Adrenal gland (tissue), 12 donors: ENCODE measurements around the gene ATP6V0D1. TPM values are rescaled to one million over a fixed set of nuclear protein-coding genes. Genes with fewer than 3 reads are reported as not detected.

ENCODE experiments used
- DNase-seq, 7 donors: peaks; one replicate each; pipeline ENCODE4 v3.0.0-alpha.2; 2019 to 2020
- H3K27ac ChIP-seq, 5 donors: fragments of 200-600 bp; sonication (generic) in 4 of 5; 1 replicate in 3 of 5; 2 replicates in 2 of 5; pipeline versions ENCODE4 v1.5.1 to v1.8.0; 2016 to 2020; ENCODE audit warnings: mild to moderate bottlenecking in 1 of 5
- H3K27me3 ChIP-seq: fragments of 200-600 bp; 2 replicates; pipeline ENCODE4 v1.8.0; 2021
- H3K36me3 ChIP-seq, 2 donors: fragments of 200-600 bp; replicated peaks in 1 of 2; 1 replicate in 1 of 2; 2 replicates in 1 of 2; pipeline versions ENCODE4 v1.5.1 to v1.8.0; 2018 to 2022
- H3K4me1 ChIP-seq, 2 donors: fragments of 200-600 bp; replicated peaks in 1 of 2; 1 replicate in 1 of 2; 2 replicates in 1 of 2; pipeline versions ENCODE4 v1.5.1 to v1.8.0; 2018 to 2021
- H3K4me3 ChIP-seq, 4 donors: fragments of 200-600 bp; sonication (generic) in 3 of 4; one replicate each; pipeline ENCODE4 v1.5.1; 2016 to 2018
- H3K9me3 ChIP-seq, 3 donors: fragments of 200-600 bp; sonication (generic) in 1 of 3; replicated peaks in 1 of 3; 1 replicate in 2 of 3; 2 replicates in 1 of 3; pipeline versions ENCODE4 v1.5.1 to v1.8.0; 2016 to 2021
- POLR2A ChIP-seq, 2 donors: fragments of 450-650 bp; IDR thresholded peaks; one replicate each; pipeline ENCODE4 v1.6.1; 2017; ENCODE audit warnings: antibody characterized with exemption in 2 of 2, mild to moderate bottlenecking in 2 of 2, moderate library complexity in 1 of 2
- WGBS, 4 donors: extraction: QIAGEN DNeasy Blood & Tissue Kit in 2 of 4; methylation state at CpG; one replicate each; pipeline versions ENCODE4 v1.1.5 to v1.1.7; 2013 to 2017; 5-methylcytosine and 5-hydroxymethylcytosine counted together
- intact Hi-C, 2 donors: fragments of 100-400 bp; cut with DNase I; formaldehyde crosslinking; loops; one replicate each; pipeline versions ENCODE4 v1.14.1 to v1.15.0; 2022 to 2023
- polyA plus RNA-seq, 3 donors: library from polyadenylated mRNA; stranded (reverse); fragments of 200-250 nt in 2 of 3; fragments of 350-450 nt in 1 of 3; fragmentation: Illumina TruSeq in 1 of 3; extraction: RNeasy Lipid Tissue Mini Kit (QIAGEN cat#74804) in 1 of 3; gene quantifications; one replicate each; pipeline ENCODE4 v1.2.3, GENCODE V29; 2013 to 2014
- total RNA-seq, 9 donors: library from RNA; depleted of rRNA in 4 of 9; stranded (reverse); fragments of >200 nt in 4 of 9; fragments of 120-200 nt in 1 of 9; fragmentation: NEBNext Ultra II Directional in 1 of 9; extraction: Animal tissue kit (Norgen Biotek cat#: 25700) in 1 of 9; gene quantifications; one replicate each; pipeline versions ENCODE4 v1.1.0 to v1.2.4, GENCODE V29; 2013 to 2023
- TF ChIP-seq, protein P1 (sequence below), 6 experiments: fragments of 450-650 bp in 4 of 6; fragments of 200-600 bp in 2 of 6; sonication (generic) in 1 of 6; IDR thresholded peaks; 1 replicate in 5 of 6; 2 replicates in 1 of 6; pipeline versions ENCODE4 v1.5.1 to v1.8.0; 2016 to 2021; ENCODE audit warnings: antibody characterized with exemption in 6 of 6, mild to moderate bottlenecking in 2 of 6, moderate library complexity in 1 of 6
- donor health status: healthy with polysubstance abuse.
- donor health status: Bipolar disorder and iron deficiency.
- donor health status: DM: yes; HTN: yes; CAD: no.
- donor health status: DM: no; HTN: no; CAD: no.
- donor health status: DM: no; HTN: no; CAD: no.
- donor health status: DM: yes; HTN: yes; CAD: no.

The ATP6V0D1 gene
- total and polyA plus RNA-seq, 12 donors = 24.1 to 244 (median 144) TPM

GRCh38 chr16:67404740-67405226 lies 76.2 kb downstream of the ATP6V0D1 start:
- no peaks in the 10 kb centered on the region for H3K9me3 ChIP-seq
- 94 to 96% (median 96%) methylated on average over 5 of the region's 5 CpGs; no CpG with 5 or more reads in 1 of the 4 donors for WGBS, 4 donors
- H3K36me3 ChIP-seq = no peaks in the 10 kb centered on the region
- H3K27me3 ChIP-seq = no peaks in the 10 kb centered on the region
- no peaks in the 10 kb centered on the region for H3K4me1 ChIP-seq
- intact Hi-C loops = no loop called here
- no peak overlapping the region for H3K4me3 ChIP-seq
- TF ChIP-seq, protein P1, sequence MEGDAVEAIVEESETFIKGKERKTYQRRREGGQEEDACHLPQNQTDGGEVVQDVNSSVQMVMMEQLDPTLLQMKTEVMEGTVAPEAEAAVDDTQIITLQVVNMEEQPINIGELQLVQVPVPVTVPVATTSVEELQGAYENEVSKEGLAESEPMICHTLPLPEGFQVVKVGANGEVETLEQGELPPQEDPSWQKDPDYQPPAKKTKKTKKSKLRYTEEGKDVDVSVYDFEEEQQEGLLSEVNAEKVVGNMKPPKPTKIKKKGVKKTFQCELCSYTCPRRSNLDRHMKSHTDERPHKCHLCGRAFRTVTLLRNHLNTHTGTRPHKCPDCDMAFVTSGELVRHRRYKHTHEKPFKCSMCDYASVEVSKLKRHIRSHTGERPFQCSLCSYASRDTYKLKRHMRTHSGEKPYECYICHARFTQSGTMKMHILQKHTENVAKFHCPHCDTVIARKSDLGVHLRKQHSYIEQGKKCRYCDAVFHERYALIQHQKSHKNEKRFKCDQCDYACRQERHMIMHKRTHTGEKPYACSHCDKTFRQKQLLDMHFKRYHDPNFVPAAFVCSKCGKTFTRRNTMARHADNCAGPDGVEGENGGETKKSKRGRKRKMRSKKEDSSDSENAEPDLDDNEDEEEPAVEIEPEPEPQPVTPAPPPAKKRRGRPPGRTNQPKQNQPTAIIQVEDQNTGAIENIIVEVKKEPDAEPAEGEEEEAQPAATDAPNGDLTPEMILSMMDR (IDR thresholded peaks at IDR 0.05) = no peak
- no peak for TF ChIP-seq POLR2A (IDR thresholded peaks at IDR 0.05)
- DNase-seq = no peak
- H3K27ac ChIP-seq = no peak overlapping the region

GRCh38 chr16:67403976-67404555 lies 76.9 kb downstream of the ATP6V0D1 start:
- no peaks in the 10 kb centered on the region for H3K36me3 ChIP-seq
- peaks cover 0 to 6% of the 10 kb centered on the region in 2 donors for H3K4me1 ChIP-seq
- WGBS, 4 donors = 90 to 93% (median 90%) methylated on average over 6 to 12 of the region's 12 CpGs
- H3K27me3 ChIP-seq = no peaks in the 10 kb centered on the region
- H3K4me3 ChIP-seq = no peak overlapping the region
- DNase-seq = no peak
- H3K27ac ChIP-seq = no peak overlapping the region
- H3K9me3 ChIP-seq = no peaks in the 10 kb centered on the region
- intact Hi-C loops = no loop called here
- no peak for TF ChIP-seq POLR2A (IDR thresholded peaks at IDR 0.05)
- TF ChIP-seq, protein P1 (IDR thresholded peaks at IDR 0.05) = no peak

- 93 to 97% (median 96%) methylated on average over 2 to 14 of the region's 14 CpGs for WGBS, 4 donors
- no peak overlapping the region for H3K4me3 ChIP-seq
- no peak for DNase-seq
- no peaks in the 10 kb centered on the region for H3K9me3 ChIP-seq
- no peak overlapping the region for H3K27ac ChIP-seq
- H3K36me3 ChIP-seq = no peaks in the 10 kb centered on the region
- H3K4me1 ChIP-seq = peaks cover 0 to 21% of the 10 kb centered on the region in 2 donors
- intact Hi-C loops = no loop called here
- TF ChIP-seq, protein P1 (IDR thresholded peaks at IDR 0.05) = no peak
- no peak for TF ChIP-seq POLR2A (IDR thresholded peaks at IDR 0.05)
- H3K27me3 ChIP-seq = no peaks in the 10 kb centered on the region
Measured at GRCh38 chr16:67400901-67401300, 80.1 kb downstream of the ATP6V0D1 start.

- intact Hi-C loops = no loop called here
Measured at GRCh38 chr16:67399749-67400704, 80.9 kb downstream of the ATP6V0D1 start.

More at GRCh38 chr16:67399749-67400704, 80.9 kb downstream of the ATP6V0D1 start:
- no peaks in the 10 kb centered on the region for H3K9me3 ChIP-seq
- no peaks in the 10 kb centered on the region for H3K36me3 ChIP-seq
- H3K27ac ChIP-seq = no peak overlapping the region
- no peaks in the 10 kb centered on the region for H3K27me3 ChIP-seq
- TF ChIP-seq, protein P1 (IDR thresholded peaks at IDR 0.05) = peak in 1 of 6 experiments; percentile 5
- TF ChIP-seq POLR2A (IDR thresholded peaks at IDR 0.05) = no peak
- no peak overlapping the region for H3K4me3 ChIP-seq
- no peak for DNase-seq
- WGBS, 4 donors = 75 to 81% (median 78%) methylated on average over 7 to 19 of the region's 19 CpGs
- peaks cover 0 to 24% of the 10 kb centered on the region in 2 donors for H3K4me1 ChIP-seq
